A673 (cell line): ENCODE measurements around the gene RIBC1. TPM values are rescaled to one million over a fixed set of nuclear protein-coding genes. Genes with fewer than 3 reads are reported as not detected.

Experiments
- BruUV-seq: library from RNA; stranded (reverse); fragments of 400-500 nt; replicated peaks from 2 replicates; lab custom pipeline; 2021; lab: Mats Ljungman, UMichigan
- CTCF ChIA-PET: fragments of 300-600 bp; sonication (Branson Sonifier 250); formaldehyde crosslinking; loops from one replicate; lab custom pipeline; 2022; ENCODE audit warnings: antibody characterized with exemption; lab: Charles Lee
- POLR2A ChIA-PET: fragments of 300-600 bp; sonication (Branson Sonifier 250); formaldehyde crosslinking; loops from one replicate; lab custom pipeline; 2022; ENCODE audit warnings: antibody characterized with exemption; ENCODE audit not compliant: low non-redundant PET; lab: Charles Lee
- DNase-seq: peaks from one replicate; pipeline ENCODE4 v3.0.0-alpha.2; 2015; ENCODE audit warnings: low spot score
- H3K27ac ChIP-seq: fragments of 200-600 bp; sonication (generic); 2 replicates; pipeline ENCODE4 v1.5.1; 2016; ENCODE audit warnings: mixed run types, low read depth, mild to moderate bottlenecking, mixed read lengths, antibody characterized with exemption, low read length; ENCODE audit not compliant: poor library complexity, severe bottlenecking
- H3K27me3 ChIP-seq: fragments of 200-600 bp; sonication (generic); replicated peaks from 2 replicates; pipeline ENCODE4 v1.6.1; 2017; ENCODE audit warnings: mixed run types, low read depth, mild to moderate bottlenecking, mixed read lengths, antibody characterized with exemption, low read length; ENCODE audit not compliant: insufficient read depth, poor library complexity
- H3K36me3 ChIP-seq: fragments of 200-600 bp; sonication (generic); 2 replicates; pipeline ENCODE4 v1.6.1; 2016; ENCODE audit warnings: mixed run types, mild to moderate bottlenecking, mixed read lengths, antibody characterized with exemption, low read length; ENCODE audit not compliant: insufficient read depth, poor library complexity, severe bottlenecking
- H3K4me1 ChIP-seq: fragments of 200-600 bp; sonication (generic); 2 replicates; pipeline ENCODE4 v1.6.1; 2017; ENCODE audit warnings: mixed run types, mild to moderate bottlenecking, mixed read lengths, antibody characterized with exemption, low read length; ENCODE audit not compliant: insufficient read depth, poor library complexity, severe bottlenecking
- H3K4me3 ChIP-seq: fragments of 200-600 bp; sonication (generic); 2 replicates; pipeline ENCODE4 v1.5.1; 2016; ENCODE audit warnings: low read depth, mixed run types, mild to moderate bottlenecking, mixed read lengths, low read length; ENCODE audit not compliant: poor library complexity, severe bottlenecking
- H3K9me3 ChIP-seq: fragments of 200-600 bp; sonication (generic); 2 replicates; pipeline ENCODE4 v1.6.1; 2016; ENCODE audit warnings: mixed run types, low read depth, mild to moderate bottlenecking, mixed read lengths, antibody characterized with exemption, low read length; ENCODE audit not compliant: poor library complexity, severe bottlenecking
- CTCF ChIP-seq: fragments of 300-800, 200-600 bp; sonication (generic); conservative IDR thresholded peaks from 2 replicates; pipeline ENCODE4 v1.5.1; 2017; ENCODE audit warnings: low read depth, mild to moderate bottlenecking, antibody characterized with exemption, low read length, moderate library complexity, mixed read lengths
- EZH2 ChIP-seq: fragments of 200-600 bp; sonication (generic); IDR thresholded peaks from 2 replicates; pipeline ENCODE4 v1.6.1; 2017; ENCODE audit warnings: borderline replicate concordance, low read depth, mild to moderate bottlenecking, mixed read lengths, antibody characterized with exemption, low read length; ENCODE audit not compliant: poor library complexity, severe bottlenecking
- intact Hi-C: fragments of 100-400 bp; cut with micrococcal nuclease; formaldehyde crosslinking; loops from one replicate; pipeline ENCODE4 v1.10.0; 2022; ENCODE audit not compliant: unreplicated experiment
- total RNA-seq: library from RNA; stranded (reverse); gene quantifications from 2 replicates; pipeline ENCODE4 v1.2.3, GENCODE V29; 2021

Gene RIBC1
- total RNA-seq, 1 experiment from 2014 or later, result 1.0 TPM

GRCh38 chrX:53395605-53396298 lies 26.9 kb upstream of the RIBC1 start:
- peaks cover 78% of the 10 kb centered on the region for H3K36me3 ChIP-seq
- no peak for TF ChIP-seq CTCF
- no peak for TF ChIP-seq EZH2
- no peak for DNase-seq
- H3K9me3 ChIP-seq, result no peaks in the 10 kb centered on the region
- ChIA-PET CTCF (no interaction called here), POLR2A (no interaction called here)
- H3K27ac ChIP-seq, result no peak overlapping the region
- intact Hi-C loops, result no loop called here
- BruUV-seq, result no TSS peak
- H3K4me3 ChIP-seq, result no peak overlapping the region
- H3K4me1 ChIP-seq, result no peaks in the 10 kb centered on the region
- H3K27me3 ChIP-seq, result no peaks in the 10 kb centered on the region

GRCh38 chrX:53398216-53398615 lies 24.5 kb upstream of the RIBC1 start:
- POLR2A ChIA-PET, result no interaction called here
- BruUV-seq, result no TSS peak

GRCh38 chrX:53403535-53403934 lies 19.1 kb upstream of the RIBC1 start:
- BruUV-seq, result no TSS peak
- no peak overlapping the region for H3K27ac ChIP-seq
- no peaks in the 10 kb centered on the region for H3K27me3 ChIP-seq
- intact Hi-C loops, result no loop called here
- ChIA-PET CTCF (no interaction called here), POLR2A (no interaction called here)
- DNase-seq, result no peak
- H3K9me3 ChIP-seq, result no peaks in the 10 kb centered on the region
- peaks cover 94% of the 10 kb centered on the region for H3K36me3 ChIP-seq
- TF ChIP-seq EZH2, result no peak
- TF ChIP-seq CTCF, result no peak
- H3K4me1 ChIP-seq, result no peaks in the 10 kb centered on the region
- H3K4me3 ChIP-seq, result no peak overlapping the region

More at GRCh38 chrX:53398216-53398615, 24.5 kb upstream of the RIBC1 start:
- H3K4me1 ChIP-seq, result no peaks in the 10 kb centered on the region
- no peak overlapping the region for H3K27ac ChIP-seq
- CTCF ChIA-PET, result no interaction called here
- H3K27me3 ChIP-seq, result no peaks in the 10 kb centered on the region
- DNase-seq, result no peak
- peaks cover 80% of the 10 kb centered on the region for H3K36me3 ChIP-seq
- H3K9me3 ChIP-seq, result no peaks in the 10 kb centered on the region
- TF ChIP-seq EZH2 (no peak), CTCF (no peak)
- intact Hi-C loops, result no loop called here
- no peak overlapping the region for H3K4me3 ChIP-seq
